ENCODE results near the gene FAM25G. TPM values are rescaled to one million over a fixed set of nuclear protein-coding genes. Genes with fewer than 3 reads are reported as not detected.

FAM25G gene
- total and polyA plus RNA-seq, 2 of the 13 experiments (the other 11 are each of a cell fraction or from before 2014, with no cell fraction given), result not detected

DNA sequence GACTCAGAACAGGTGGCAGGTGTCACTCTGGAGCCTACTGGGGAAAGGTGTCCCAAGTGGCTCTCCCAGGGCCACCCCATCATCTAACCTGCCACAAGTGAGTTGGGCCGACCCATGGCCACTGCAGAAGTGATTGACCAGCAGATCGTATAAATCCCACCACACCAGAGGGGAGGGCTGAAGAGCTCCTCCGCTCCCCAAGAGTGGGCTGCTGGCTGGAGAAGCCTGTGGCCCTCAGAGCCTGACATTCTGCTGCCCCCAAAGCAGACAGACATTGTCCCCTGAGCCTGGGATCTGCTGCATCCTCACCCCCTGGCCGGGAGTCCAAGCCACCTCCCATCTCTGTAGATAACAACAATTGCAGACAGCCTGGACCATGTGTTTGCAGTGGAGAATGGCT lies 44.3 kb downstream of the FAM25G start:
- WGBS (ENCODE audit: low lambda C conversion rate), result 14% methylated on average over 2 of the region's 4 CpGs
- Histone ChIP-seq H2AFZ (ENCODE audit: low read length) (no peak overlapping the region), H3K79me2 (ENCODE audit: insufficient read depth, low read length) (no peaks in the 10 kb centered on the region), H3K9ac (ENCODE audit: insufficient read depth, low read depth, low read length) (no peak overlapping the region), H3K27ac (ENCODE audit: extremely low read length, insufficient read depth, low read length) (no peak overlapping the region), H3K9me3 (ENCODE audit: low read length) (peaks cover 15% of the 10 kb centered on the region), H3K4me1 (ENCODE audit: insufficient read depth, low read length) (no peaks in the 10 kb centered on the region), H3K4me2 (ENCODE audit: low read depth, low read length) (no peak overlapping the region), H3K4me3 (replicated peaks in 1 of 3; ENCODE audit: insufficient read depth in 1 of 3, low read depth in 2 of 3, low read length in 3 of 3) (no peak overlapping the region), H3K27me3 (ENCODE audit: control insufficient read depth in 1 of 2, insufficient read depth in 2 of 2, low read length in 2 of 2) (peaks cover 5 to 29% of the 10 kb centered on the region in 2 experiments; a peak in 3 of 5 replicates), H4K20me1 (ENCODE audit: insufficient read depth, low read length) (no peaks in the 10 kb centered on the region), H3K36me3 (replicated peaks in 1 of 2; ENCODE audit: control insufficient read depth in 1 of 2, insufficient read depth in 2 of 2, low read length in 2 of 2) (no peaks in the 10 kb centered on the region)
- in situ Hi-C loops (cut with HindIII; ENCODE audit: extremely low pct_ligation_motif_present, low pct_unique_long_range_greater_than_20kb) (no loop called here), intact Hi-C loops (cut with micrococcal nuclease; ENCODE audit: unreplicated experiment) (no loop called here)
- no TSS peak for BruUV-seq (replicated peaks)
- DNase-seq (ENCODE audit: low spot score) (no peak), ATAC-seq (no peak), FAIRE-seq (no peak)
- CTCF ChIA-PET (ENCODE audit: low intra/inter-chr PET ratio, low total read pairs), result no interaction called here
- TF ChIP-seq, protein P1, sequence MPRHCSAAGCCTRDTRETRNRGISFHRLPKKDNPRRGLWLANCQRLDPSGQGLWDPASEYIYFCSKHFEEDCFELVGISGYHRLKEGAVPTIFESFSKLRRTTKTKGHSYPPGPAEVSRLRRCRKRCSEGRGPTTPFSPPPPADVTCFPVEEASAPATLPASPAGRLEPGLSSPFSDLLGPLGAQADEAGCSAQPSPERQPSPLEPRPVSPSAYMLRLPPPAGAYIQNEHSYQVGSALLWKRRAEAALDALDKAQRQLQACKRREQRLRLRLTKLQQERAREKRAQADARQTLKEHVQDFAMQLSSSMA (CRISPR knock-in tag; IDR thresholded peaks at IDR 0.05), result no peak
- TF ChIP-seq, protein P2, sequence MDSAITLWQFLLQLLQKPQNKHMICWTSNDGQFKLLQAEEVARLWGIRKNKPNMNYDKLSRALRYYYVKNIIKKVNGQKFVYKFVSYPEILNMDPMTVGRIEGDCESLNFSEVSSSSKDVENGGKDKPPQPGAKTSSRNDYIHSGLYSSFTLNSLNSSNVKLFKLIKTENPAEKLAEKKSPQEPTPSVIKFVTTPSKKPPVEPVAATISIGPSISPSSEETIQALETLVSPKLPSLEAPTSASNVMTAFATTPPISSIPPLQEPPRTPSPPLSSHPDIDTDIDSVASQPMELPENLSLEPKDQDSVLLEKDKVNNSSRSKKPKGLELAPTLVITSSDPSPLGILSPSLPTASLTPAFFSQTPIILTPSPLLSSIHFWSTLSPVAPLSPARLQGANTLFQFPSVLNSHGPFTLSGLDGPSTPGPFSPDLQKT (CRISPR knock-in tag; IDR thresholded peaks at IDR 0.05; ENCODE audit: borderline replicate concordance), result no peak
- TF ChIP-seq, protein P3, sequence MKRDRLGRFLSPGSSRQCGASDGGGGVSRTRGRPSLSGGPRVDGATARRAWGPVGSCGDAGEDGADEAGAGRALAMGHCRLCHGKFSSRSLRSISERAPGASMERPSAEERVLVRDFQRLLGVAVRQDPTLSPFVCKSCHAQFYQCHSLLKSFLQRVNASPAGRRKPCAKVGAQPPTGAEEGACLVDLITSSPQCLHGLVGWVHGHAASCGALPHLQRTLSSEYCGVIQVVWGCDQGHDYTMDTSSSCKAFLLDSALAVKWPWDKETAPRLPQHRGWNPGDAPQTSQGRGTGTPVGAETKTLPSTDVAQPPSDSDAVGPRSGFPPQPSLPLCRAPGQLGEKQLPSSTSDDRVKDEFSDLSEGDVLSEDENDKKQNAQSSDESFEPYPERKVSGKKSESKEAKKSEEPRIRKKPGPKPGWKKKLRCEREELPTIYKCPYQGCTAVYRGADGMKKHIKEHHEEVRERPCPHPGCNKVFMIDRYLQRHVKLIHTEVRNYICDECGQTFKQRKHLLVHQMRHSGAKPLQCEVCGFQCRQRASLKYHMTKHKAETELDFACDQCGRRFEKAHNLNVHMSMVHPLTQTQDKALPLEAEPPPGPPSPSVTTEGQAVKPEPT (CRISPR knock-in tag; IDR thresholded peaks at IDR 0.05; ENCODE audit: low read depth), result no peak
- TF ChIP-seq SOX6 (IDR thresholded peaks at IDR 0.05) (no peak), SOX6 (CRISPR knock-in tag; IDR thresholded peaks at IDR 0.05) (no peak), ZKSCAN1 (IDR thresholded peaks at IDR 0.05; ENCODE audit: low read length) (no peak), ELF3 (CRISPR knock-in tag; IDR thresholded peaks at IDR 0.05) (no peak), RNF2 (conservative IDR thresholded peaks at IDR 0.05; ENCODE audit: low read depth) (no peak), SNAPC2 (CRISPR knock-in tag; IDR thresholded peaks at IDR 0.05) (no peak), MYC (CRISPR knock-in tag; IDR thresholded peaks at IDR 0.05; ENCODE audit: borderline replicate concordance) (no peak), MXD4 (CRISPR knock-in tag; IDR thresholded peaks at IDR 0.05) (no peak), SP140L (CRISPR knock-in tag; IDR thresholded peaks at IDR 0.05; ENCODE audit: borderline replicate concordance) (no peak), FOSL2 (CRISPR knock-in tag; IDR thresholded peaks at IDR 0.05) (no peak), ZNF337 (CRISPR knock-in tag; IDR thresholded peaks at IDR 0.05; ENCODE audit: borderline replicate concordance, low read depth) (no peak), FOXA1 (IDR thresholded peaks at IDR 0.05) (no peak), FOXA1 (CRISPR knock-in tag; IDR thresholded peaks at IDR 0.05) (no peak)
- TF ChIP-seq, protein P4, sequence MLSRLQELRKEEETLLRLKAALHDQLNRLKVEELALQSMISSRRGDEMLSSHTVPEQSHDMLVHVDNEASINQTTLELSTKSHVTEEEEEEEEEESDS (CRISPR knock-in tag; IDR thresholded peaks at IDR 0.05; ENCODE audit: borderline replicate concordance), result no peak
- TF ChIP-seq, protein P5, sequence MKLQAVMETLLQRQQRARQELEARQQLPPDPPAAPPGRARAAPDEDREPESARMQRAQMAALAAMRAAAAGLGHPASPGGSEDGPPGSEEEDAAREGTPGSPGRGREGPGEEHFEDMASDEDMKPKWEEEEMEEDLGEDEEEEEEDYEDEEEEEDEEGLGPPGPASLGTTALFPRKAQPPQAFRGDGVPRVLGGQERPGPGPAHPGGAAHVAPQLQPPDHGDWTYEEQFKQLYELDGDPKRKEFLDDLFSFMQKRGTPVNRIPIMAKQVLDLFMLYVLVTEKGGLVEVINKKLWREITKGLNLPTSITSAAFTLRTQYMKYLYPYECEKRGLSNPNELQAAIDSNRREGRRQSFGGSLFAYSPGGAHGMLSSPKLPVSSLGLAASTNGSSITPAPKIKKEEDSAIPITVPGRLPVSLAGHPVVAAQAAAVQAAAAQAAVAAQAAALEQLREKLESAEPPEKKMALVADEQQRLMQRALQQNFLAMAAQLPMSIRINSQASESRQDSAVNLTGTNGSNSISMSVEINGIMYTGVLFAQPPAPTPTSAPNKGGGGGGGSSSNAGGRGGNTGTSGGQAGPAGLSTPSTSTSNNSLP (IDR thresholded peaks at IDR 0.05; ENCODE audit: low read depth, low read length), result no peak
- TF ChIP-seq, protein P6, sequence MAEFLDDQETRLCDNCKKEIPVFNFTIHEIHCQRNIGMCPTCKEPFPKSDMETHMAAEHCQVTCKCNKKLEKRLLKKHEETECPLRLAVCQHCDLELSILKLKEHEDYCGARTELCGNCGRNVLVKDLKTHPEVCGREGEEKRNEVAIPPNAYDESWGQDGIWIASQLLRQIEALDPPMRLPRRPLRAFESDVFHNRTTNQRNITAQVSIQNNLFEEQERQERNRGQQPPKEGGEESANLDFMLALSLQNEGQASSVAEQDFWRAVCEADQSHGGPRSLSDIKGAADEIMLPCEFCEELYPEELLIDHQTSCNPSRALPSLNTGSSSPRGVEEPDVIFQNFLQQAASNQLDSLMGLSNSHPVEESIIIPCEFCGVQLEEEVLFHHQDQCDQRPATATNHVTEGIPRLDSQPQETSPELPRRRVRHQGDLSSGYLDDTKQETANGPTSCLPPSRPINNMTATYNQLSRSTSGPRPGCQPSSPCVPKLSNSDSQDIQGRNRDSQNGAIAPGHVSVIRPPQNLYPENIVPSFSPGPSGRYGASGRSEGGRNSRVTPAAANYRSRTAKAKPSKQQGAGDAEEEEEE (CRISPR knock-in tag; IDR thresholded peaks at IDR 0.05; ENCODE audit: borderline replicate concordance), result no peak
- POLR2A ChIA-PET, result no interaction called here

Measured in HepG2 (cell line).